Keratinocyte (primary cell): ENCODE results near the gene SCARF2. TPM values are rescaled to one million over a fixed set of nuclear protein-coding genes. Genes with fewer than 3 reads are reported as not detected.

Experiments used
- DNase-seq: peaks from one replicate; pipeline ENCODE4 v3.0.0-alpha.2; 2011; ENCODE audit warnings: low read depth, missing footprints, low spot score
- FAIRE-seq: peaks from 2 replicates; lab custom pipeline; 2011; peaks lifted over from hg19 to GRCh38; lab: Jason Lieb, UNC
- H2AFZ ChIP-seq: 2 replicates; pipeline ENCODE4 v1.6.0; 2012; ENCODE audit warnings: low read length, control low read depth, inconsistent platforms; ENCODE audit not compliant: control insufficient read depth
- H3K27ac ChIP-seq: 2 replicates; pipeline ENCODE4 v1.5.1; 2011; ENCODE audit warnings: low read length; ENCODE audit not compliant: control insufficient read depth, insufficient read depth
- H3K27me3 ChIP-seq: 3 replicates; pipeline ENCODE4 v1.6.0; 2011; ENCODE audit warnings: low read length; ENCODE audit not compliant: control insufficient read depth, insufficient read depth; ENCODE audit errors: extremely low read depth
- H3K36me3 ChIP-seq, 2 experiments: 2 replicates in 1 of 2; 3 replicates in 1 of 2; pipeline ENCODE4 v1.5.1; 2011; ENCODE audit warnings: low read length in 2 of 2, mild to moderate bottlenecking in 1 of 2; ENCODE audit not compliant: control insufficient read depth in 2 of 2, insufficient read depth in 2 of 2; ENCODE audit errors: extremely low read depth in 1 of 2
- H3K4me1 ChIP-seq: 3 replicates; pipeline ENCODE4 v1.5.1; 2011; ENCODE audit warnings: low read length; ENCODE audit not compliant: control insufficient read depth, insufficient read depth; ENCODE audit errors: extremely low read depth
- H3K4me2 ChIP-seq: 3 replicates; pipeline ENCODE4 v1.6.0; 2011; ENCODE audit warnings: low read depth, low read length; ENCODE audit not compliant: control insufficient read depth, insufficient read depth; ENCODE audit errors: extremely low read depth
- H3K4me3 ChIP-seq, 3 experiments: fragments of 200-600 bp in 1 of 3; sonication (generic) in 1 of 3; 2 replicates in 2 of 3; 3 replicates in 1 of 3; pipeline ENCODE4 v1.5.1; 2011 to 2016; ENCODE audit warnings: low read length in 3 of 3, mild to moderate bottlenecking in 3 of 3, control low read depth in 2 of 3, inconsistent platforms in 1 of 3, low read depth in 1 of 3, mixed read lengths in 1 of 3, mixed run types in 1 of 3, moderate library complexity in 1 of 3; ENCODE audit not compliant: control insufficient read depth in 2 of 3, insufficient read depth in 2 of 3; ENCODE audit errors: extremely low read depth in 1 of 3
- H3K79me2 ChIP-seq: 2 replicates; pipeline ENCODE4 v1.6.0; 2012; ENCODE audit warnings: low read length; ENCODE audit not compliant: control insufficient read depth, insufficient read depth
- H3K9ac ChIP-seq: 3 replicates; pipeline ENCODE4 v1.6.0; 2011; ENCODE audit warnings: low read length; ENCODE audit not compliant: control insufficient read depth, insufficient read depth; ENCODE audit errors: extremely low read depth
- H3K9me1 ChIP-seq: 3 replicates; pipeline ENCODE4 v1.6.0; 2011; ENCODE audit warnings: low read length; ENCODE audit not compliant: control insufficient read depth, insufficient read depth; ENCODE audit errors: extremely low read depth
- H3K9me3 ChIP-seq: 2 replicates; pipeline ENCODE4 v1.5.1; 2012; ENCODE audit warnings: low read depth, low read length; ENCODE audit not compliant: control insufficient read depth
- H4K20me1 ChIP-seq: 3 replicates; pipeline ENCODE4 v1.6.0; 2011; ENCODE audit warnings: low read length; ENCODE audit not compliant: control insufficient read depth, insufficient read depth; ENCODE audit errors: extremely low read depth
- EZH2 ChIP-seq: IDR thresholded peaks from one replicate; pipeline ENCODE4 v1.6.1; 2012; ENCODE audit warnings: inconsistent platforms, mild to moderate bottlenecking, low read length, moderate library complexity
- dilution Hi-C: fragments of 300-500 bp; cut with MboI; formaldehyde crosslinking; loops from one replicate; pipeline ENCODE4 v1.7.0; 2020; ENCODE audit warnings: low sequenced_read_pairs; ENCODE audit not compliant: extremely low pct_ligation_motif_present
- polyA plus RNA-seq, 5 experiments: library from polyadenylated mRNA; depleted of rRNA in 3 of 5; stranded (reverse) in 3 of 5; stranded (forward) in 1 of 5; unstranded in 1 of 5; fragments of >200 nt; gene quantifications; 1 replicate in 1 of 5; 2 replicates in 3 of 5; 3 replicates in 1 of 5; pipeline versions ENCODE4 v1.2.1 to v1.2.3, GENCODE V29; 2011 to 2012; ENCODE audit warnings: missing spikeins in 2 of 5, low read depth in 1 of 5, low replicate concordance in 1 of 5
- TF ChIP-seq, protein P1 (sequence below), 3 experiments: IDR thresholded peaks in 1 of 3; conservative IDR thresholded peaks in 1 of 3; optimal IDR thresholded peaks in 1 of 3; 2 replicates in 2 of 3; 3 replicates in 1 of 3; pipeline versions ENCODE3 to v1.5.1; 2011; ENCODE audit warnings: low read length in 3 of 3, mild to moderate bottlenecking in 3 of 3, moderate library complexity in 2 of 3, control low read depth in 1 of 3, inconsistent platforms in 1 of 3; ENCODE audit not compliant: insufficient read depth in 2 of 3; ENCODE audit errors: extremely low read depth in 1 of 3

SCARF2 gene
- polyA plus RNA-seq, 1 donor (not counting 4 experiments of a cell fraction or from before 2014, with no cell fraction given), result 0.05 TPM

DNA sequence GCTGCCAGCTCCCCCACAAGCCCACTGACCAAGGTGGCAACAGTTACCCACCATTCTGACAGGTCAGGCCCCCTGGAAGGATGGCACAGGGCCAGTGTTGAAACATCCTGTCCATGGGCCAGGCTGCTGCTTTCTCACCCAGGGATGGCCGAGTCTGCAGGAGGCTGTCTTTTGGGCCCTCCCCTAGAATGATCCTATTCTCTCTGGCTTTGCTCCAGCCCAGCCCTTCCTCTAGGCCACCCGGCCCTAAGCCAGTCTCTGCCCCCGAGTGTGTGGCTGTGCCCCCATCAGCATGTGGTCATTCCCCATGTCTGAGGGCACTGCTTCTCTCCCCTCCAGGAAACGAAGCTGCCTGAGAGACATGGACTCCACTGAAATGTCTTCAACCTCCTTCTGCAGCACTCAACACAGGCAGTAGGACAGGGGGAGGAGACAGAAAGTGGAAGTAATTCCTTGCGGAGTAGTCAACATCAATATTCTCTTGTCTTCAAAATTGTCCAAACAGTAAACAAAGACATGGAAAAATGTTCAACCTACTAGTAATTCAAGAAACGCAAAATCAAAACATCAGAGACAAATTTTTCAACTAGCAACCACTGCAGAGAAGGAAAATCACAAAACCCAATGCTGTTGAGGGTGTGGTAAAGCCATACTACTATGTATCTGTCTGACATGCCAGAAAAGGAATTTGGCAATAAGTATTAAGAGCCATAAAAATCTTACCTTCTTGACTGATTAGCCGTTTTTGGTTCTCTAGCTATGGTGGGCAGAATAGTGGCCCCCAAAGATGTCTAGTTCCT is 5.1 kb upstream of the SCARF2 start:
- Histone ChIP-seq H3K4me3 (no peak overlapping the region), H3K9me1 (no peaks in the 10 kb centered on the region), H3K4me1 (no peaks in the 10 kb centered on the region), H3K27ac (no peak overlapping the region), H3K36me3 (peaks cover 0 to 4% of the 10 kb centered on the region in 2 experiments), H3K4me2 (no peak overlapping the region), H3K79me2 (no peaks in the 10 kb centered on the region), H3K27me3 (peaks cover 17% of the 10 kb centered on the region), H4K20me1 (peaks cover 4% of the 10 kb centered on the region), H2AFZ (no peak overlapping the region), H3K9me3 (no peaks in the 10 kb centered on the region), H3K9ac (no peak overlapping the region)
- dilution Hi-C loops, result no loop called here
- FAIRE-seq (no peak), DNase-seq (no peak)
- TF ChIP-seq, protein P1, sequence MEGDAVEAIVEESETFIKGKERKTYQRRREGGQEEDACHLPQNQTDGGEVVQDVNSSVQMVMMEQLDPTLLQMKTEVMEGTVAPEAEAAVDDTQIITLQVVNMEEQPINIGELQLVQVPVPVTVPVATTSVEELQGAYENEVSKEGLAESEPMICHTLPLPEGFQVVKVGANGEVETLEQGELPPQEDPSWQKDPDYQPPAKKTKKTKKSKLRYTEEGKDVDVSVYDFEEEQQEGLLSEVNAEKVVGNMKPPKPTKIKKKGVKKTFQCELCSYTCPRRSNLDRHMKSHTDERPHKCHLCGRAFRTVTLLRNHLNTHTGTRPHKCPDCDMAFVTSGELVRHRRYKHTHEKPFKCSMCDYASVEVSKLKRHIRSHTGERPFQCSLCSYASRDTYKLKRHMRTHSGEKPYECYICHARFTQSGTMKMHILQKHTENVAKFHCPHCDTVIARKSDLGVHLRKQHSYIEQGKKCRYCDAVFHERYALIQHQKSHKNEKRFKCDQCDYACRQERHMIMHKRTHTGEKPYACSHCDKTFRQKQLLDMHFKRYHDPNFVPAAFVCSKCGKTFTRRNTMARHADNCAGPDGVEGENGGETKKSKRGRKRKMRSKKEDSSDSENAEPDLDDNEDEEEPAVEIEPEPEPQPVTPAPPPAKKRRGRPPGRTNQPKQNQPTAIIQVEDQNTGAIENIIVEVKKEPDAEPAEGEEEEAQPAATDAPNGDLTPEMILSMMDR (optimal IDR thresholded peaks at IDR 0.05 in 1 of 3, IDR thresholded peaks at IDR 0.05 in 1 of 3, conservative IDR thresholded peaks at IDR 0.05 in 1 of 3; ENCODE audit: extremely low read depth in 1 of 3, insufficient read depth in 2 of 3, low read length in 3 of 3), result no peak
- TF ChIP-seq EZH2, result no peak

DNA sequence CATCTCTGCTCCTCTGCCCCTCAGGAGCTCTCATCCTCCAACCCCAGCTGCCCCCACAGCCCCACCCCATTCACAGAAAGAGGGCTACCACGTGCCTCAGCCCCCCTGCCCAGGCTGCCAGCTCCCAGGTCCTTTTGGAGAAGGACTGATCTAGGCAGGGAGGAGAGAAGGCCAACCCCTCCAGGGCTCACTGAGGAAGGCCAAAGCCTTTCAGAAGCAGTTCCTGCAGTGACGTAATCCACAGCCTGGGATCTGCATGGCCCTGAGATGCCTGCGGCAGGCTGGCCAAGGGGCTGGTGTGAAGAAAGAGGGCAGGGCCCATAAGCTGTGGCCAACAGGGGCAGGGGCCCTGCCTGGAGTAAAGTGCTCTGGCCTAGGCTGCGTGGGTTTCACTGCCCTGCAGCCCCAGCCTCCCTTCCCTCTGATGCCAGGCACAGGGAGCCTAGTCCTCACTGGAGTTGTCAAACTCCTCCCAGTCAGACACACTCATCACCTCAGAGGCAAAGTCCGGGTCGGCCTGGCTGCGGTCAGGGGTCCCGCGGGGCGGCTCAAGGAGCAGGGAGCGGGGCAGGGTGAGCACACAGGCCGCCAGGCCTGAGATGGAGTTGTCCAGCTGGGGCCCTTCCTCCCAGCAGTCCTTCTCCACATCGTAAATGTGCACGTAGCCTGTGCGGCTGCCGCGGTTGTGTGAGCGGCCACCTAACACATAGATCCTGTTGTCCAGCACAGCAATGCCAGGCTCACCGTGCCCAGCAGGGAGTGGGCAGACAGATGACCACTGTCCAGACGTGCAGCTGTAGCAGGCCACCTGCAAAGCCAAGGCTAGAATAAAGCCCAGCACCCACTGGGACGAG is 4.2 kb upstream of the SCARF2 start:
- TF ChIP-seq, protein P1 (optimal IDR thresholded peaks at IDR 0.05 in 1 of 3, IDR thresholded peaks at IDR 0.05 in 1 of 3, conservative IDR thresholded peaks at IDR 0.05 in 1 of 3; ENCODE audit: extremely low read depth in 1 of 3, insufficient read depth in 2 of 3, low read length in 3 of 3), result no peak
- no peak for TF ChIP-seq EZH2
- dilution Hi-C loops, result no loop called here

More for the DNA sequence above, 4.2 kb upstream of the SCARF2 start:
- H3K27ac ChIP-seq, result no peak overlapping the region
- H3K4me1 ChIP-seq, result peaks cover 5% of the 10 kb centered on the region
- H3K4me3 ChIP-seq, result no peak overlapping the region
- H3K79me2 ChIP-seq, result no peaks in the 10 kb centered on the region
- H3K9ac ChIP-seq, result no peak overlapping the region
- H3K36me3 ChIP-seq, result peaks cover 0 to 4% of the 10 kb centered on the region in 2 experiments
- no peaks in the 10 kb centered on the region for H3K9me3 ChIP-seq
- H4K20me1 ChIP-seq, result peaks cover 4% of the 10 kb centered on the region
- H3K9me1 ChIP-seq, result no peaks in the 10 kb centered on the region
- FAIRE-seq (no peak), DNase-seq (no peak)
- no peak overlapping the region for H2AFZ ChIP-seq
- no peak overlapping the region for H3K4me2 ChIP-seq
- H3K27me3 ChIP-seq, result peaks cover 24% of the 10 kb centered on the region
